Transverse colon (tissue), 4 donors: Measurements from ENCODE around the gene FAM9C.
A peak's percentile ranks its signal among the peaks of the same experiment; 100 is the strongest.

Experiments
- EP300 ChIP-seq: sonication (generic); formaldehyde crosslinking; IDR thresholded peaks from one replicate; pipeline ENCODE4 v1.6.1; 2017; ENCODE audit warnings: antibody characterized with exemption, low read depth
- POLR2AphosphoS5 ChIP-seq, 3 donors: sonication (generic); formaldehyde crosslinking; IDR thresholded peaks; one replicate each; pipeline ENCODE4 v1.6.1; 2016; ENCODE audit warnings: antibody characterized with exemption in 3 of 3
- TF ChIP-seq, protein P1 (sequence below), 5 experiments: fragments of 200-600 bp in 3 of 5; fragments of 450-650 bp in 2 of 5; sonication (generic) in 3 of 5; IDR thresholded peaks; 1 replicate in 2 of 5; 2 replicates in 3 of 5; pipeline ENCODE4 v1.5.1; 2016 to 2017; ENCODE audit warnings: antibody characterized with exemption in 5 of 5, inconsistent platforms in 3 of 5, mild to moderate bottlenecking in 2 of 5, moderate library complexity in 1 of 5

DNA sequence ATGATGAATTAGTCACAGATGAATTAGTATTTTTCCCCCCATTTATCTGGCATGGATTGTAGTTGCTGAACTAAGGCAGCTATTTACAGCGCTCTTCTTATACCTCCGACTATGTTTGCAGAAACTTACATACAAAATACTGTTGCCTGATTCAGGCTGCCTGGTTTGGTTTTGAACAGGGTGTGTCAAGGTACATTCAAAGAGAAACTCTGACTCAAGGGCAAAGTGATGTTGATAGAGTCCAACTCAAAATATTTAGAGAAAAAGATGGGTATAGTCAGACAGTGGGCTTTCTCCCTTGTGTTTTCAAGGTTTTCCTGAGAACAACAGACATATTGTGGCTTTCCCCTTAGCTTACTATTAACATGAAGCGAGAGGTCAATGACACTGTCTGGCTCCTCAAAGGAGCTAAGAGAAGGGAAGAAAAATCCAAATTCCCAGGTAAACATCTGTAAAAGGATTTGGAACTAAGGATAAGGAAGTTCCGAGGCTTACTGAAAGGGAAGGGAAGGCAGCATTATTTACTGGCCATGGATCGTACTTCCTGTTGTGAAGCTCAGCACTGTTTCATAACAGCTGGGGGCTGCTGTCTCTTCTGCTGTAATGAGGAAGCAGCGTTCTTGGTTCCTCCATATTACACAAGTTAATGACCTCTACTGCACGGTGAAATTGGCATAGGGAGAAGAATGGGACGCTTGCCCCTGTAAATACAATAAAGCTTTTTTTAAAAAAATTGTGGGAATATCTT lies 30.9 kb downstream of the FAM9C start:
- TF ChIP-seq EP300 = no peak
- TF ChIP-seq, protein P1, sequence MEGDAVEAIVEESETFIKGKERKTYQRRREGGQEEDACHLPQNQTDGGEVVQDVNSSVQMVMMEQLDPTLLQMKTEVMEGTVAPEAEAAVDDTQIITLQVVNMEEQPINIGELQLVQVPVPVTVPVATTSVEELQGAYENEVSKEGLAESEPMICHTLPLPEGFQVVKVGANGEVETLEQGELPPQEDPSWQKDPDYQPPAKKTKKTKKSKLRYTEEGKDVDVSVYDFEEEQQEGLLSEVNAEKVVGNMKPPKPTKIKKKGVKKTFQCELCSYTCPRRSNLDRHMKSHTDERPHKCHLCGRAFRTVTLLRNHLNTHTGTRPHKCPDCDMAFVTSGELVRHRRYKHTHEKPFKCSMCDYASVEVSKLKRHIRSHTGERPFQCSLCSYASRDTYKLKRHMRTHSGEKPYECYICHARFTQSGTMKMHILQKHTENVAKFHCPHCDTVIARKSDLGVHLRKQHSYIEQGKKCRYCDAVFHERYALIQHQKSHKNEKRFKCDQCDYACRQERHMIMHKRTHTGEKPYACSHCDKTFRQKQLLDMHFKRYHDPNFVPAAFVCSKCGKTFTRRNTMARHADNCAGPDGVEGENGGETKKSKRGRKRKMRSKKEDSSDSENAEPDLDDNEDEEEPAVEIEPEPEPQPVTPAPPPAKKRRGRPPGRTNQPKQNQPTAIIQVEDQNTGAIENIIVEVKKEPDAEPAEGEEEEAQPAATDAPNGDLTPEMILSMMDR (IDR thresholded peaks at IDR 0.05) = no peak
- peak in 2 of 3 donors; percentile 20 to 33 for TF ChIP-seq POLR2AphosphoS5 (IDR thresholded peaks at IDR 0.05)
